GM18520 (cell line): ENCODE results near the gene PKN1.
"Not testable (repeated sequence)": the region's sequence is repeated elsewhere in the genome, so short reads cannot be mapped to it uniquely, and the experiment has no call there.

Experiments used
- ATAC-seq: cut with Tn5 transposase; IDR thresholded peaks from one replicate; pipeline ENCODE4 v1.9.1; 2021; ENCODE audit not compliant: unreplicated experiment

The PKN1 gene

GRCh38 chr19:14462401-14462800, 29.3 kb downstream of the PKN1 start:
- ATAC-seq = not testable (repeated sequence)

DNA sequence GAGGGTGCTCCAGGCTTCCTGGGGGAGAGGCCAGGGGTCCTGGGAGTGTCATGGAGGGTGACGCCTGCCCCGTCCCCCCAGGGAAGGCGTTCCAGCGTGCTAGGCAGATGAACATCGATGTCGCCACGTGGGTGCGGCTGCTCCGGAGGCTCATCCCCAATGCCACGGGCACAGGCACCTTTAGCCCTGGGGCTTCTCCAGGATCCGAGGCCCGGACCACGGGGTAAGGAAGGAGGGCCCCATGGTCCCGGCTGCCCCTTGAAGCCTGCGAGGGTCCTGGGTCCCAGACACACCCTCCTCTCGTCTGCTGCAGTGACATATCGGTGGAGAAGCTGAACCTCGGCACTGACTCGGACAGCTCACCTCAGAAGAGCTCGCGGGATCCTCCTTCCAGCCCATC, 30.6 kb downstream of the PKN1 start:
- no peak for ATAC-seq

- ATAC-seq = no peak
These were observed 34.3 kb downstream of the PKN1 start for GRCh38 chr19:14467391-14467790.

GRCh38 chr19:14467816-14468215, 34.7 kb downstream of the PKN1 start:
- ATAC-seq = no peak

- no peak for ATAC-seq
These were observed 37.1 kb downstream of the PKN1 start for GRCh38 chr19:14470031-14470876.

DNA sequence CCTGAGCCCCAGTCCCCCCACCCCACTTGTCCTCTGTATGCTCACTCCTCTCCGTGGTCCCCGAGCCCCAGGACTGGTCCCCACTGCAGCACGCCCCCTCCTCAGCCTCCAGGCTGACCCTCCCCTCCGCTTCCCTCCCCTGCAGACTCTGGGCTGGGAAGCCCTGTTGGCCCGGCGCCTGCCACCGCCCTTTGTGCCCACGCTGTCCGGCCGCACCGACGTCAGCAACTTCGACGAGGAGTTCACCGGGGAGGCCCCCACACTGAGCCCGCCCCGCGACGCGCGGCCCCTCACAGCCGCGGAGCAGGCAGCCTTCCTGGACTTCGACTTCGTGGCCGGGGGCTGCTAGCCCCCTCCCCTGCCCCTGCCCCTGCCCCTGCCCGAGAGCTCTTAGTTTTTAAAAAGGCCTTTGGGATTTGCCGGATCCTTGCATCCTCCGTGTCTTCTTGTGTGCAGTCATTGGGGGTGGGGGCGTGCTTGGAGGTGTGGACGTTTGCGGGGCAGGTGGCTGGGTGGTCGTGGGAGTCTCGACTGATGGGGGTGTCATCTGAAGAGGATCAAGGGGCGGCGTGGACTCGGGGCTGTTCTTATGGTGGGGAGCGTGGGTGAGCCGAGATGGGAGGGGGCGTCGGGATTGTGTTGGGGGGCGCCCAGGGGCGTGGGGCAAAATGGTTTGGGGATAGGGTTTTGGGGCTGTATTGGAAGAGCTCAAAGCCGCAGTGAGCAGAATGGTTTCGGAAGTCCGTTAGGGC, 38.5 kb downstream of the PKN1 start:
- no peak for ATAC-seq

DNA sequence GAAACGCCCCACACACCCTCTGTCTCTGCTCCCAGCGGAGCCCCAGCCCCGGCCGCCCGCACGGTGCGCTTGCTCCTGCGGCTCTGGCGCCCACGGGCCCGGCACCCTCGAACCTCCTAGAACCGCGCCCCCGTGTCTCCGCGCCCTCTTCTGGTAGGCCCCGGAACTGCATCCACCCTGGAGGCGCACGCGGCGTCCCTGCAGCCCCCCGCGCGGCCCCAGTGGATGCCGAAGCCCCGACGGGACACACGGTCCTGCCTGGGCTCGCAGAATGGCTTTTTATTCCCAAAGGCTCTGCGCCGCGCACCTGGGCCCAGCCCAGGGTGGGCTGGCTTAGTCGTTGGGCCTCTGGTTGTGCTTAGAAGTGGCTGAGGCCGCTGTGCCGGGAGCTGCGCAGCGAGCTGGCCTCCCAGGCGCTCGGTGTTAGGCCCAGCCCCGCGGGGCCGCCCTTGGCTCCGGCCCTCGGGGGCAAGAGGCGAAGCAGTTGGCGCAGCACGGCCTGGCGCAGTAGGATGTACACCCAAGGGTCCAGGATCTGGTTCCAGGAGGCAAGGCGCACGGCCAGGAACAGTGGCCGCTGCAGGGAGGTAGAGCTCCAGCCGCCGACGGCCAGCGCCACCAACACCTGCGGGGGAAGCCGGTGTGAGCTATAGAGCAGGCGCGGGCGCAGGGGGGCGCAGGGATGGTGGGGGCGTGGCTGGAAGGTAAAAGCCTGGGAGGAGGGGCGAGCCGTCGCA, 39.3 kb downstream of the PKN1 start:
- ATAC-seq = no peak

- no peak for ATAC-seq
These were observed 40.2 kb downstream of the PKN1 start for GRCh38 chr19:14473073-14473977.

DNA sequence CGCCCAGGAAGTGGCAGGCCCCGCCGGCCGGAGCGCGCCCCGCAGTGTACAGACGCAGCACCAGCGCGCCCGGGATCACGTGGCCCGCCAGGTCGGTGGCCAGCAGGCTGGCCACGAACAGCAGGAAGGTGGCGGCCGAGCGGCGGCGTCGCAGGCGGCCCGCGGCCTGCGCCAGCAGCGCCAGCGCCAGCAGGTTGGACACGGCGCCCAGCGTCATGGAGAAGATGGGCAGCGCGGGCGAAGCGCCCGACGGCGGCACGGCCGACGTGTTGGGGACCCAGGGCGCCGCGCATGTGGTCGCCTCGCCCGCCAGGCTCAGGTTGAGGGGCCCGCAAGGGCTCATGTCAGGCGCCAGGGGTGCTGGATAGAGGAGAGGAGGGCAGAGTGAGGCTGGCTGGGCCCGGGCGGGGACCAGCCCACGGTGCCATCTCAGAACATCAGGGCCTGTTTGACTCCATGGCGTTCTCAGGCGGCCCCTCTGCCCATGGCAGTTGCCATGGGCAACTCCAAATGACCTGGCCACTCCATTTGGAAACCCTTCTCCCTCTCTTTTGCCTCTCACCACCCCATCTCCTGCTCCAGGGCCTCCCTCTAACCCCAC, 41.0 kb downstream of the PKN1 start:
- ATAC-seq = no peak

DNA sequence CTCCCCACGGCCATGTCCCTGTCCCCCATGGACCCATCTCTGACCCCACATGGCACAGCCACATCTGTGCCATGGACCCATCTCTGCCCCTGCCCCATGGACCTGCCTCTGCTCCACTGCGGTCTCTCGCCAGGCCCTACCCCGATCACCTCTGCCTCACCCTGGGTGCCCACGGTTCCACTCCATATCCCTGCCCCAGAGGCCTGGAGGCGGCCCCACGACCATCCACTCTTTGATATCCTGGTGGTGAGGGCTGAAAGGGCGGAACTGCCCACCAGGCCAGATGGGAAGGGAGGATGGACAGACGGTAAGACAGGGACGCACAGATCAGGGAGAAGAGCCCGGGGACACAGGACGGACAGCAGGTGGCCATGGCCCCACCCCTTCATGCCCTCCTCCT, 41.7 kb downstream of the PKN1 start:
- no peak for ATAC-seq

DNA sequence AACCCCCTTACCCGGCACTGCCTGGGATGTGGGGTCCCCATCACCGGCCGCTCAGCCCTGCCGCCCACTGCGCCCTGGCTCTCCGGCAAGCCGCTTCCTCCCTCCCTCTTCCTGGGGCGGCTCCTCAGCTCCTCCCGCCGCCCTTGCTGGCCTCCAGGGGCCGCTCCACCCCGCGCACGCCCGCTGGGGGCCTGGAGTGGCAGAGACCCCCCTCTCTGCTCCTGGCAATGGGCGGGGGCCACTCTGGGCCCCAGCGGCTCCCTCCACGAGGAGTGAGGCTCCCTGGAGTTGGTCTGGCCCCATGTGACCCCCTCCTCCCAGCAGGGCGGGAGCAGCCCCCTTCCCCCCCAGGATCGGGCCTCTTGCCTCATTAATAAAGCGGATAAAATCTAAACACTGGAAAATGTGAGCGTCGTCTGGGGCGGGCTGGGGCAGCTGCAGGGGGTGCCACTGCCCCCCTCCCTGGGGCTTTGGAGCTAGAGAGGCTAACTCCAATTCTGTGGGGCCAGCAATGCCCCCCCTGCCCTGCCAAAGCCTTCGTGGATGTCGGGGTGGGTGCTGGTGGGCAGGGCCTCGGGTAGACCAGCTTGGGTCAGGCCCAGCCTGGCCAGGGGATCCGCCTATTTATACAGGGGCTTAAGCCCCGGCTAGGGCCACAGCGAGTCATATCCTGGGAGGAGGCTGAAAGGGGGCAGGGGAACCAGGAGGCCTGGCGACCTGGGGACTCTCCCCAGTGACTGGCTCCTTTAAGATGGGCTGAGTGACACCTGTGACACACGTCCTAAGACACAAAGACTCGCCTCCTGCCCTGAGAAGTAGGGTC, 42.4 kb downstream of the PKN1 start, which contains the start of gene PTGER1:
TSS of gene PTGER1 (minus strand) at position 104 of the 823 bp plus-strand sequence. CDS start 1,034 bp downstream, outside the sequence.
- no peak for ATAC-seq

- no peak for ATAC-seq
These were observed 43.2 kb downstream of the PKN1 start for GRCh38 chr19:14476327-14476672.

GRCh38 chr19:14476673-14477401, 43.7 kb downstream of the PKN1 start:
- ATAC-seq = no peak

DNA sequence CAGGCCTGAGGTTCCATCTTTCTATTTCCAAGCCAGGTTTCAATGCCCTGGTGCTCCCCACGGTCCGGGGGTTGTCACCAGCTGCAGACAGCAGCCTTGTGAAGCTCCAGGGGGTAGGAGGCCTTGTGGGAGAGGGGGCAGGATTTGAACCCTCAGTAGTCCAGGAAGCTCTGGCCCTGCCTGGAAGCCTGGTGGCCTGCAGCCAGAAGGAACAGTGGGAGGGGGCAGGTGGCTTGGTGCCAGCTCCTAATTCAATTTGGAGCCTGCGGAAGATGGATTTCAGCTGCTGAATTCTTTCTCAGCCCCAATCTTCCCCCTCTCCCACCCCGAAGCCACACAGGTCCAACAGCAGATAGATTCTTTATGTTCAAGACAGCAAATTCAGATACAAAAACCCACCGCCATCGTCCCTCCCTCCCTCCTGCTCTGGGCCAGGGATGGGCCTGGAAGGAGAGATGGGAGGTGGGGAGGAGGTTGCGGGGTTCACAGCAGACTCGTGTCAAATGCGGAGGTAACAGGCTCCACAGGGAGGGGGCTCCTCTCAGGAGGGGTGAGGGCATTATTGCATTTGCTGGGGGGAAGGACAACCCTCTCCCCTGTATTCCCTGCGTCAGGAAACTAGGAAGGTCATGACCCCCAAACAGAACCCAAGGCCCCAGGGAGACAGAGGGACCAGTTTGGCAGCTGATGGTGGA, 44.5 kb downstream of the PKN1 start:
- no peak for ATAC-seq

DNA sequence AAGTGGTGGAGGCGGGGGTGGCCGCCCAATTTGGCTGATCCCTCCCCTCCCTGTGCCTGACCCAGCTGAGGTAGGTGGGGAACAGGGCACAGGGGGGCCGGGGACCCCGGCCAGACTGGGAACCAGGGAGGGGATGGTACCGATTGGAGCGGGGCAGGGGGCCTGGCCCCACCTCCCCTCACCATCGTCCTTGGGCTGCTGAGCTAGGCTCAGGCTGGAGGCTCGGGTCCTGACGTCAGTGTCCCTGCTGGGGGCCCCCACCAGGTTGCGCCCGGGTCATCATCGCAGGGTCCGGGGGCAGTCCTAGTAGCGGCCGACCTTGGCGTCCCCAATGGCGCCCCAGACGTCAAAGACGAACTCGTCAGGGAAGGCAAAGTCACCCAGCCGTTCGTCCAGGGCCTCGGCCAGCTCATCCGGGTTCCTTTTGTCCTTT, 45.0 kb downstream of the PKN1 start:
- ATAC-seq = no peak

- no peak for ATAC-seq
These were observed 46.3 kb downstream of the PKN1 start for GRCh38 chr19:14479309-14479974.

DNA sequence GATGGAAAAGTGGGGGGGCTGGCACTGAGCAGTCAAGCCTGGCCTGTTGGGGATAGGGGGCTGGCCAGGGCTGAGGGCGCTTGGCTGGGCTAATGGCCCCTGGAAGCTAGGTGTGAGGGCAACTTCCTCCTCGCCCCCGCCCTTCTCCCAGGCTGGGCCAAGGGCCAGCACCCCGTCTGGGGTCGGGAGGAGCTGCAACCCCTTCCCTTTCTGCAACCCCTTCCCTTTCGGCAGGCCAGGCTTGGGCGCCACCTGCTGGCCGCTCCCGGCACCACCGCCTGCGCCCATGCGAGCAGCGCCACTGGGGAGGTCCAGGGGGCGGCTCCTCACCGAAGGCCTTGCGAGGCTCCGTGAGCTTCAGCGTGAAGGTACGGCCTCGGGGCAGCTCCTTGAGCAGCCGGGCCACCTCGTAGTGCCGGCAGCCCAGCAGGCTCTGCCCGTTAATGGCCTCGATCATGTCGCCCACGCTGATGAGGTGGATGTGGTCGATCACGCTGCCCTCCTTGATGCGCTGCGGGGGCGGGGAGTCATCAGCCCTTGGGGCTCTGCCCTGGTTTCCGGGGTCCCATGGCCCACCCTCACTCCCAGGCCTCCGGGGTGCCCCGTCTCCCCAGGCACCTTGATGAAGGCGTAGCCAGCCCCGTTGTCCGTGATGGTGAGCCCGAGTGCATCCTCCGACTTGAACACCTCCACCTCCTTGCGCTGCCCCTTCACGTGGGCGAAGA, 47.0 kb downstream of the PKN1 start:
- no peak for ATAC-seq
